Liver (tissue), 9 donors: ENCODE data around the gene RNF214. TPM values are rescaled to one million over a fixed set of nuclear protein-coding genes. Genes with fewer than 3 reads are reported as not detected.

Experiments
- DNase-seq: peaks from one replicate; pipeline ENCODE4 v3.0.0-alpha.2; 2017; ENCODE audit warnings: low spot score
- H3K27ac ChIP-seq, 2 donors: one replicate each; pipeline ENCODE4 v1.7.0; 2013; ENCODE audit warnings: inconsistent platforms in 2 of 2, low read length in 2 of 2, control low read depth in 1 of 2, low read depth in 1 of 2, mild to moderate bottlenecking in 1 of 2
- H3K27me3 ChIP-seq, 4 donors: one replicate each; pipeline versions ENCODE4 v1.6.1 to v1.7.0; 2013; ENCODE audit warnings: low read length in 3 of 4, inconsistent platforms in 1 of 4, mild to moderate bottlenecking in 1 of 4, moderate library complexity in 1 of 4; ENCODE audit not compliant: control insufficient read depth in 4 of 4, insufficient read depth in 4 of 4
- H3K36me3 ChIP-seq, 4 donors: one replicate each; pipeline versions ENCODE4 v1.6.1 to v1.7.0; 2013; ENCODE audit warnings: low read length in 3 of 4, mild to moderate bottlenecking in 3 of 4, low read depth in 1 of 4, moderate library complexity in 1 of 4; ENCODE audit not compliant: control insufficient read depth in 4 of 4, insufficient read depth in 3 of 4
- H3K4me1 ChIP-seq, 4 donors: one replicate each; pipeline versions ENCODE4 v1.6.1 to v1.7.0; 2013; ENCODE audit warnings: low read length in 3 of 4, mild to moderate bottlenecking in 3 of 4, moderate library complexity in 1 of 4; ENCODE audit not compliant: control insufficient read depth in 4 of 4, insufficient read depth in 4 of 4
- H3K4me3 ChIP-seq, 3 donors: one replicate each; pipeline versions ENCODE4 v1.6.1 to v1.7.0; 2013; ENCODE audit warnings: low read length in 3 of 3, control low read depth in 1 of 3, low read depth in 1 of 3, mild to moderate bottlenecking in 1 of 3
- H3K9ac ChIP-seq, 2 donors: one replicate each; pipeline ENCODE4 v1.7.0; 2013; ENCODE audit warnings: low read length in 2 of 2, mild to moderate bottlenecking in 2 of 2, moderate library complexity in 2 of 2, control low read depth in 1 of 2, low read depth in 1 of 2
- H3K9me3 ChIP-seq, 4 donors: one replicate each; pipeline versions ENCODE4 v1.6.1 to v1.7.0; 2013; ENCODE audit warnings: low read length in 3 of 4; ENCODE audit not compliant: control insufficient read depth in 4 of 4
- JUND ChIP-seq, 2 donors: IDR thresholded peaks; 2 replicates each; pipeline ENCODE4 v1.6.1; 2016; ENCODE audit warnings: antibody characterized with exemption in 2 of 2
- NR2F2 ChIP-seq: IDR thresholded peaks from 2 replicates; pipeline ENCODE4 v1.6.1; 2016; ENCODE audit warnings: antibody characterized with exemption
- RXRA ChIP-seq, 2 donors: IDR thresholded peaks; 2 replicates each; pipeline ENCODE4 v1.6.1; 2017 to 2018; ENCODE audit warnings: antibody characterized with exemption in 2 of 2, mild to moderate bottlenecking in 1 of 2
- WGBS: extraction: QIAGEN DNeasy Blood & Tissue Kit; methylation state at CpG from one replicate; pipeline ENCODE4 v1.1.7; 2013; 5-methylcytosine and 5-hydroxymethylcytosine counted together
- polyA plus RNA-seq, 2 donors: library from polyadenylated mRNA; stranded (reverse) in 1 of 2; unstranded in 1 of 2; fragments of 200-250 nt in 1 of 2; fragments of >200 nt in 1 of 2; fragmentation: Nextera tagmentation in 1 of 2; extraction: Ambion mirVana in 1 of 2; gene quantifications; one replicate each; pipeline versions ENCODE4 v1.2.1 to v1.2.3, GENCODE V29; 2013 to 2015
- total RNA-seq, 2 donors: library from RNA; depleted of rRNA; stranded (reverse); fragments of >200 nt; gene quantifications; one replicate each; pipeline ENCODE4 v1.2.3, GENCODE V29; 2014
- TF ChIP-seq, protein P1 (sequence below): fragments of 150-350 bp; IDR thresholded peaks from 2 replicates; pipeline ENCODE4 v1.5.1; 2017; ENCODE audit warnings: improper control_type of control experiment, low read depth, low read length; ENCODE audit not compliant: missing input control
- TF ChIP-seq, protein P2 (sequence below): IDR thresholded peaks from 2 replicates; pipeline ENCODE4 v1.6.1; 2016; ENCODE audit warnings: antibody characterized with exemption
- TF ChIP-seq, protein P3 (sequence below): IDR thresholded peaks from 2 replicates; pipeline ENCODE4 v1.6.1; 2016; ENCODE audit warnings: antibody characterized with exemption
- TF ChIP-seq, protein P4 (sequence below): IDR thresholded peaks from 2 replicates; pipeline ENCODE4 v1.6.1; 2016; ENCODE audit warnings: antibody characterized with exemption
- TF ChIP-seq, protein P5 (sequence below): IDR thresholded peaks from 2 replicates; pipeline ENCODE4 v1.6.1; 2016; ENCODE audit warnings: antibody characterized with exemption, mild to moderate bottlenecking
- donor health status: healthy.
- donor health status: healthy.
- donor health status: healthy.
- donor health status: healthy.
- donor health status: healthy.

Gene RNF214
- total and polyA plus RNA-seq, 4 donors = 4.6 to 6.2 (median 6.0) TPM

DNA sequence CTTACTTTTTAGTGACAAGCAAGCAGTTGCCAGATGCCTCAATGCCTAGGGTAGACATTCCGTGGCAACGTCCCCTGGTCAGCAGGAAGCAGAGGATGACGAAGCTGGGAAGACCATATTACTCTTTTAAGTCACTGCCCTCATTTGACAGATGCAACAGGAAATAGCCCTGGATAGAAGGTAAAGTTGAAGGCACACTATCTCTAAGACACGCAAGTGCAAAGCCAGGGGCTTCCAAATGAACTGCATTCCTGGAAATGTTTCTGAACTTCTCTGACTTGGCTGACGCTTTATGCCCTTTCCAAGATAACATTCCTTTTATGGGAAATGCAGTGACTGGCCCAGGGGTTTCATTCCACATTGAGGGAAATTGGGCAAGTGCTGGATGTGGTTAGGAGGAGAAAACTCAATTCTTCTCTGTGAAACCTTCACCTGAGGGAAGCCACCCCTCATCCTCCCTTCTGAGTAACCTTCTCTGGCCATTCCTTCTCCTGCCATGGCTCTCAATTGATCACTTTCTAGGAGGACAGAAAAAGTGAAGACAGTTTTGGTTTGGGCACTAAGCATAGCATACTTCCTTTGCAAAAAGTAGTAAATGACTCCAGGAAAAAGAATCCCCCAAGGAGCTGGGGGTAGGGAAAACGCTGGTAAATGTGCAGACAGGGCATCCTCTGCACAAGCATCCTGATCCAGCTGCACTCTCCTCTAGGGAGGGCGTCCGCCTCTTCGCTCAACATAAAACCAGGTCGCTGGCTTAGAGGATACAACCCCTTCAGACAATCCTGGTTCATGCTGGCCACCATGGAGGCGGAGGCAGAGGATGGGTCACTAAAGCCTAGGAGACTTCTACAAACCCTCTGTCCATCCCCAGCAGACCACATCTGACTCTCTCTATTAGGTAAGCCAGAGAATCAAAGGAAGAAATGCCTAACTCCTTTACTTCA is 15.1 kb upstream of the RNF214 start (continued):
- TF ChIP-seq, protein P1, sequence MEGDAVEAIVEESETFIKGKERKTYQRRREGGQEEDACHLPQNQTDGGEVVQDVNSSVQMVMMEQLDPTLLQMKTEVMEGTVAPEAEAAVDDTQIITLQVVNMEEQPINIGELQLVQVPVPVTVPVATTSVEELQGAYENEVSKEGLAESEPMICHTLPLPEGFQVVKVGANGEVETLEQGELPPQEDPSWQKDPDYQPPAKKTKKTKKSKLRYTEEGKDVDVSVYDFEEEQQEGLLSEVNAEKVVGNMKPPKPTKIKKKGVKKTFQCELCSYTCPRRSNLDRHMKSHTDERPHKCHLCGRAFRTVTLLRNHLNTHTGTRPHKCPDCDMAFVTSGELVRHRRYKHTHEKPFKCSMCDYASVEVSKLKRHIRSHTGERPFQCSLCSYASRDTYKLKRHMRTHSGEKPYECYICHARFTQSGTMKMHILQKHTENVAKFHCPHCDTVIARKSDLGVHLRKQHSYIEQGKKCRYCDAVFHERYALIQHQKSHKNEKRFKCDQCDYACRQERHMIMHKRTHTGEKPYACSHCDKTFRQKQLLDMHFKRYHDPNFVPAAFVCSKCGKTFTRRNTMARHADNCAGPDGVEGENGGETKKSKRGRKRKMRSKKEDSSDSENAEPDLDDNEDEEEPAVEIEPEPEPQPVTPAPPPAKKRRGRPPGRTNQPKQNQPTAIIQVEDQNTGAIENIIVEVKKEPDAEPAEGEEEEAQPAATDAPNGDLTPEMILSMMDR = no peak
- TF ChIP-seq, protein P2, sequence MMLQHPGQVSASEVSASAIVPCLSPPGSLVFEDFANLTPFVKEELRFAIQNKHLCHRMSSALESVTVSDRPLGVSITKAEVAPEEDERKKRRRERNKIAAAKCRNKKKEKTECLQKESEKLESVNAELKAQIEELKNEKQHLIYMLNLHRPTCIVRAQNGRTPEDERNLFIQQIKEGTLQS = no peak

DNA sequence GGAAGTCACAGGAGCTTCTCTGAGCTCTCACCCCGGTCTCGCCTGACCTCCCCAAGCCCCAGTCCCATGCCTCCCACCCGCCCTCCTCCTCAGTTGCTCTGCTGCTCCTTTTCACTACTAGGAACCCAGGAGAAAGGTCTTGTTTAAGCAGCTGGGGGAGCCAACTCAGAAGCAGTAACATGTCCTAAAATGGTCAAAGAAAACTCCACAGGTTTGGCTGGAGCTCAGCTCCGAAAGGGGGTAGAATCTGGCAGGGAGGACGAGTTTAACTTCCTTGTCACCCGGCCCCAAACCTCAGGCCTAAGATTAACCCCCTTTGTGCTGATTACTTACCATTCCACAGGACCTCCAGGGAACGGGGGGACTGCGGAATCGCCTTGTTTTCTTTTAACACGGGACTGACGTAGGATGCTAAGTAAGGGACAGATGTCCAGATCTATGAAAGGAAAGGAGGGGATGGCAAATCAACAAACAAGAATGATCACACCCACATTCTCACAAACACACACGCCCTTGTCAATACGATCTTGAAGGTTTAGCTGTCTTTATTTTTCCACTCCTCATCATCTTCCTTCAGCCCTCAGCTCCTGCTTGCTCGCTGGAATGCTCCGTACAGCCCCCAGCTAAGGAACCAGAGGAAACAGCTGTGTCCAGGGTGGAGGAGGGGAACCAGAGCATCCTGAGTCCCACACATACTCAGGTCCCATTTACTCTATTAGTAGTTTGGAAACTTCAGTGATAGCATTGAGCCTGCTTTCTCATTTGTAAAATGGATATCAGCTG is 14.1 kb upstream of the RNF214 start:
- no peak for DNase-seq
- H3K9ac ChIP-seq = no peak overlapping the region
- TF ChIP-seq, protein P3, sequence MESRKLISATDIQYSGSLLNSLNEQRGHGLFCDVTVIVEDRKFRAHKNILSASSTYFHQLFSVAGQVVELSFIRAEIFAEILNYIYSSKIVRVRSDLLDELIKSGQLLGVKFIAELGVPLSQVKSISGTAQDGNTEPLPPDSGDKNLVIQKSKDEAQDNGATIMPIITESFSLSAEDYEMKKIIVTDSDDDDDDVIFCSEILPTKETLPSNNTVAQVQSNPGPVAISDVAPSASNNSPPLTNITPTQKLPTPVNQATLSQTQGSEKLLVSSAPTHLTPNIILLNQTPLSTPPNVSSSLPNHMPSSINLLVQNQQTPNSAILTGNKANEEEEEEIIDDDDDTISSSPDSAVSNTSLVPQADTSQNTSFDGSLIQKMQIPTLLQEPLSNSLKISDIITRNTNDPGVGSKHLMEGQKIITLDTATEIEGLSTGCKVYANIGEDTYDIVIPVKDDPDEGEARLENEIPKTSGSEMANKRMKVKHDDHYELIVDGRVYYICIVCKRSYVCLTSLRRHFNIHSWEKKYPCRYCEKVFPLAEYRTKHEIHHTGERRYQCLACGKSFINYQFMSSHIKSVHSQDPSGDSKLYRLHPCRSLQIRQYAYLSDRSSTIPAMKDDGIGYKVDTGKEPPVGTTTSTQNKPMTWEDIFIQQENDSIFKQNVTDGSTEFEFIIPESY = no peak
- TF ChIP-seq, protein P1 = peak; percentile 11
- TF ChIP-seq JUND (IDR thresholded peaks at IDR 0.05) = no peak
- TF ChIP-seq NR2F2 = no peak
- H3K36me3 ChIP-seq = peaks cover 4 to 72% (median 58%) of the 10 kb centered on the region in 4 donors
- peaks cover 0 to 9% (median 0%) of the 10 kb centered on the region in 4 donors for H3K4me1 ChIP-seq
- H3K27ac ChIP-seq = peak overlapping the region; percentile 39 to 50
- no peaks in the 10 kb centered on the region for H3K27me3 ChIP-seq
- no peaks in the 10 kb centered on the region for H3K9me3 ChIP-seq
- 76% methylated on average over 15 of the region's 15 CpGs for WGBS
- no peak overlapping the region for H3K4me3 ChIP-seq

DNA sequence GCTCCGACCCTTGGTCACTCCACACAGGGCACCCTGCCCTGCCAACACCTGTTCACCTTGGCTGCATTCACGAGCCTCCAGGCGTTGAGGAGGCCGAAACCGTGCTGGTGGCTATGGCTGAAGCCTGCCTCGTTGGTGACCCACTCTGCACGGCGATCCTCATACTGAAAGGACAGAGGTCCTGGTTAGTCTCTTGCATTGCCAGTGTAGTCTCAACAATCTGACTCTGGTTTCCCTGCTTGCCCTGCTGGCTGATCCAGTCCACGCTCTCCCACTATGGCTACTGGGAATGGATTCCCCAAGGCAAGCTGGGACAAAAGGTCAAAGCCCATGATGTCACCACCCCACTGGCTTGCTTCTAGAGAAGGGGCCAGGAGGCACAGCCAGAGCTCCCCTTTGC is 13.5 kb upstream of the RNF214 start:
- 94% methylated on average over 9 of the region's 9 CpGs for WGBS
- Histone ChIP-seq H3K36me3 (peaks cover 5 to 73% (median 60%) of the 10 kb centered on the region in 4 donors), H3K9me3 (no peaks in the 10 kb centered on the region), H3K4me1 (peaks cover 0 to 9% (median 0%) of the 10 kb centered on the region in 4 donors), H3K9ac (no peak overlapping the region), H3K27ac (no peak overlapping the region), H3K4me3 (no peak overlapping the region), H3K27me3 (no peaks in the 10 kb centered on the region)
- no peak for DNase-seq
- TF ChIP-seq, protein P2 = no peak
- no peak for TF ChIP-seq RXRA (IDR thresholded peaks at IDR 0.05)
- TF ChIP-seq, protein P4, sequence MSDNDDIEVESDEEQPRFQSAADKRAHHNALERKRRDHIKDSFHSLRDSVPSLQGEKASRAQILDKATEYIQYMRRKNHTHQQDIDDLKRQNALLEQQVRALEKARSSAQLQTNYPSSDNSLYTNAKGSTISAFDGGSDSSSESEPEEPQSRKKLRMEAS = no peak
- TF ChIP-seq, protein P5, sequence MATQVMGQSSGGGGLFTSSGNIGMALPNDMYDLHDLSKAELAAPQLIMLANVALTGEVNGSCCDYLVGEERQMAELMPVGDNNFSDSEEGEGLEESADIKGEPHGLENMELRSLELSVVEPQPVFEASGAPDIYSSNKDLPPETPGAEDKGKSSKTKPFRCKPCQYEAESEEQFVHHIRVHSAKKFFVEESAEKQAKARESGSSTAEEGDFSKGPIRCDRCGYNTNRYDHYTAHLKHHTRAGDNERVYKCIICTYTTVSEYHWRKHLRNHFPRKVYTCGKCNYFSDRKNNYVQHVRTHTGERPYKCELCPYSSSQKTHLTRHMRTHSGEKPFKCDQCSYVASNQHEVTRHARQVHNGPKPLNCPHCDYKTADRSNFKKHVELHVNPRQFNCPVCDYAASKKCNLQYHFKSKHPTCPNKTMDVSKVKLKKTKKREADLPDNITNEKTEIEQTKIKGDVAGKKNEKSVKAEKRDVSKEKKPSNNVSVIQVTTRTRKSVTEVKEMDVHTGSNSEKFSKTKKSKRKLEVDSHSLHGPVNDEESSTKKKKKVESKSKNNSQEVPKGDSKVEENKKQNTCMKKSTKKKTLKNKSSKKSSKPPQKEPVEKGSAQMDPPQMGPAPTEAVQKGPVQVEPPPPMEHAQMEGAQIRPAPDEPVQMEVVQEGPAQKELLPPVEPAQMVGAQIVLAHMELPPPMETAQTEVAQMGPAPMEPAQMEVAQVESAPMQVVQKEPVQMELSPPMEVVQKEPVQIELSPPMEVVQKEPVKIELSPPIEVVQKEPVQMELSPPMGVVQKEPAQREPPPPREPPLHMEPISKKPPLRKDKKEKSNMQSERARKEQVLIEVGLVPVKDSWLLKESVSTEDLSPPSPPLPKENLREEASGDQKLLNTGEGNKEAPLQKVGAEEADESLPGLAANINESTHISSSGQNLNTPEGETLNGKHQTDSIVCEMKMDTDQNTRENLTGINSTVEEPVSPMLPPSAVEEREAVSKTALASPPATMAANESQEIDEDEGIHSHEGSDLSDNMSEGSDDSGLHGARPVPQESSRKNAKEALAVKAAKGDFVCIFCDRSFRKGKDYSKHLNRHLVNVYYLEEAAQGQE = no peak
- no peak for TF ChIP-seq JUND (IDR thresholded peaks at IDR 0.05)
